Limb (tissue), 2 donors: Measurements from ENCODE around the gene HSPA12A.

Experiments used
- DNase-seq, 2 donors: peaks; one replicate each; pipeline ENCODE4 v3.0.0-alpha.2; 2016; ENCODE audit errors: extremely low spot score in 2 of 2

HSPA12A gene

DNA sequence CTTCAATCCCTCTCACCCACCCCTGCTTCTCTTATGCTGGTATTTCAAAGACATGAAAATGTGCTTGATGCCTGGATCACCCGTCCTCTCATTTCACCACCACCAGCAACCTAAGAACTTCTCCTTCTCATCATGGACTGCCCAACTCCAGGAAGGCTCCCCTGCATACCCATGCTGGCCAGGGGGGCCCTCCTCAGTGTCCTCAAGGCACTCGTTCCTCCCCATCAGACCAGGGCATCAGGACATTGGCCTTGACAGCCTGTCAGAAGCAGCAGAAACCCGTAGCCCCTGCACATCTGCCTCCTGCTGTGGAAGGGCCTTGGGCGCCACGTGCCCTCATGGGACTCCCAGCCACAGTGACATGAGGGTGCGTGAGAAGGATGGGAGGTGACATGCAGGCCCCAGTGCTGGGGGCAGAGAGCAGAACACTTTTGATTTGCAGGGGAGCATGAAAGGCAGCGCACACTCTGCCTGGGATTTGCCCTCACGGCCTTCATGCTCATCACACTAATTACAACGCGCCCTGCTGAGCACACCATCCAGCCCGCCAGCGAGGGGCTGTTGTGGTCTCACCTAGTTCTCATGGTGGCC, 1.9 kb upstream of the HSPA12A start:
- no peak for DNase-seq

GRCh38 chr10:116743266-116744064, 1.1 kb upstream of the HSPA12A start:
- no peak for DNase-seq

GRCh38 chr10:116741391-116742351, 695 bp downstream of the HSPA12A start:
- peak in 1 of 2 donors; percentile 57 for DNase-seq

DNA sequence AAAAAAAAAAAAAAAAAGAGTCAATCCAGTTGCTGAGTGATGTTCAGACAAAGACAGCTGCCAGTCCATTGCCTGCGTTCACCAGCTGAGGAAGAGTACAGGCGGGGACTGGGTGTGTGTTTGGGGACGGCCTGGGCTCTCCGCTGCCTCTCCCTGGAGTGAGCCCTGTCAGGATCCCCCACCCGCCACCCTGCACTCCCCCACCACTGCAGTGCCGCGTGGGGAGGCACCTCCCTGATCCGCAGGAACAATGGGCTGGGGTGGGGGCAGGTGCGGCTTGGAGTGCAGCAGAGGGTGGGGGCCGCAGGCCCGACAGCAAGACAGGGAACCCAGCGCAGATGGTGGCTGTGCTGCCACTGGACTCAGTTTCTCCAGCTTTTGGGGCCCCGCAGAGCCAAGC, 1.4 kb downstream of the HSPA12A start:
- no peak for DNase-seq

DNA sequence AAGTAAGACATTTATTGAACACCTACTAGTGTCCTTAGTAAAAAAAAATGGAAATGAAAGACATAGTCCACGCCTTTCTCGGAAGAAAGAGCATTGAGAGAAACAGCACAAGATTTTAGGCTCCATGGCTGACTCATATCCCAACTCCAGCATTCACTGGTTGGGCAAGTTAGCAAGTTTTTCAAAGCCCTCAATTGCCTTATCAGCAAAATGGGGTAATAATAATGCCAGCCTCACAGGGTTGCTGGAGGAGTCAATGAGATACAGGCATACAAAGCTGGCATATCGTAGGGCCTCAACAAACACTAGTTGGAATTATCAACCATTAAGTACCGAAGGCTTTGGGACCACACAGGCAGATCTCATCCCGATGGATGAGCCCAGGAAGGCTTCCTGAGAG, 4.0 kb downstream of the HSPA12A start:
- DNase-seq: no peak

DNA sequence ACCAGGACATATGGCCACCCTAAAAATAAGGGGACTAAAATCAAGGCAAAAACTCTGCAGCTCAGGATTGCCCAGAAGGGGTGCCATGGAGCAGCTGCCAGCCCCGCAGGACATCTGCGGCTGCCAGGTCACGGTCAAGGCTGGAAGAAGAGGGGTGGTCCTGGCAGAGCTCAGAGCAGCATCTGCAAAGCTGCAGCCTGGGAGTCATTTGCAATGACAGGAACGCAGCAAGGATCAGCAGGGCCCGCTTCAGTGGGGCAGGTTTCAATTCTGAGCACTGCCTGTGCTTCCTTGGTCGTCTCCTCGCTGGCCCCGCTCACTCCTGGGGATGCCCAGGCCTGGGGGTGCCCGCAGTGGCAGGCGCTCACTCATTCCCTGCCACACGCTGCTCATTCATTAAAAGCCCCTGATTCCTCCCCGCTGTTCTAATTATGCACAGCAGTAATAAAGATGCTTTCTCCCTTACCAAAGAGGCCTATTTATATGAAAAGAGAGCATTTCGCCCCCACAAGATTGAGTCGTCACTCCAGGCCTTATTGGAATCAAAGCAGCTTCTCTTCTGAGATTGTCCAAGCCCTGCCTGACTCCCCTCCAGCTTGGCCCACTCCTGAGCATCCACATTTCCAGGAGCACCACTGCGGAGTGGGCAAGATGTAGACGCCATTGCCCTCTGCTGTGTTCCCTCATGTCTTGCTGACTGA, 4.6 kb downstream of the HSPA12A start:
- no peak for DNase-seq

- no peak for DNase-seq
Measured at GRCh38 chr10:116733566-116733965, 8.8 kb downstream of the HSPA12A start.

GRCh38 chr10:116732573-116732972, 9.8 kb downstream of the HSPA12A start:
- DNase-seq: no peak

- DNase-seq: no peak
Measured at GRCh38 chr10:116730464-116731260, 11.7 kb downstream of the HSPA12A start.

- DNase-seq: no peak
Measured at GRCh38 chr10:116729243-116729642, 13.1 kb downstream of the HSPA12A start.

DNA sequence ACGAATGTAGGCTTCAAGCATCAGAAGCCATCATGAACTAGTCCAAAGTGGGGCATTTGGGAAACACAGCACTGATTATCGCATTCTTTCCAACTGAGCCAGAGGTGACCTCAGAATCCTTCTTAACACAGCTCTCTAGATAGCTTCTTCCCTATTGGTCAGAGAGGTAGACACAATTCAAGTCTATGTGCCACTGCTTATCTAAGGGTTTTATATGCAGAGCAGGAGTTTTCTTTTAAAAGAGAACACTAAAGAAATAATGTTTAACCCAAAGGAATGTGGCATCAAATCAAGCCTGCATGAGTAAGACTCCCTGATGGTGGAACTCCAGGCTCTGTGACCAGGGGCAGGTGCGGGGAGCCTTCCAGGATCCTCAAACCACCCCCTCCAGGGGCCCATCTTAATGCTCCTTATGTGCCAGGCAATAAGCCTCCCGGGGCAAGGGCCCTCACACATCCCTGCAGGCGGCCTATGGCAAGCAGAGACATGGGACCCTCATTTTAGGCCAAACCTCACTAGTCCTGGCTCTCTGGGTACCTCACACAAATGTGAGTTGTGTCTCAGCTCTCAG, 13.8 kb downstream of the HSPA12A start:
- DNase-seq: no peak

- DNase-seq: no peak
Measured at GRCh38 chr10:116723428-116724281, 18.7 kb downstream of the HSPA12A start.

DNA sequence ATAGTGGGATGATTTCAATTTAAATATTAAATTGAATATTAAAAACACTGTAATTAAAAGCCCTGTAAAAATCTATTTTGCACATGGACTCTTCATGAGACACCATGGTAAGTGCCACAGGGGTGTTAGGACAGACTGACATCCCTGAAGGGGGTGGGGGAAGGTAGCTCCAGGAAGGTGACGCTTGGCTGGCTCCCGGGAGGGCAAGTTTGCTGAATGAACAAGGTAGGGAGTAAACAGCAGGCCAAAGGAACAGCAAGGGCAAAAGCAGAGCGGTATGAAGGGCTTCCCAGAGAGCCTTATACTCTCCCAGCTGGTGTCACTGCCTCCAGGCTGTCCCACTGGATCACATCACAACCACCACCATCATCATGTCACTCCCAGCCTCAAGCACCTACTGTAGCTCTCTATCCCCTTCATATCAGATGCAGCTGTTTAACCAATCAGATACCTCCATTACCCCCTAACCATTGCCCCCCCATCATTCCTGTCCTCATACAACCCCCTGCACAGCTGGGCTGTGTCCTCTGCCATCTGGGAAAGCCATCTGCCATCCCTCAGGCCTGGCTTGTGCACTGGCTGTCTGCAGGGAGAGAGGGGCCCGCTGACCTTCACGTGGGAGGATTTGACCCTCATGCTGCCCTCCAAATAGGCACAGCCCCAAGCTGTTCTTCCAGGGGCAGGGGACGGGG, 19.5 kb downstream of the HSPA12A start:
- no peak for DNase-seq

DNA sequence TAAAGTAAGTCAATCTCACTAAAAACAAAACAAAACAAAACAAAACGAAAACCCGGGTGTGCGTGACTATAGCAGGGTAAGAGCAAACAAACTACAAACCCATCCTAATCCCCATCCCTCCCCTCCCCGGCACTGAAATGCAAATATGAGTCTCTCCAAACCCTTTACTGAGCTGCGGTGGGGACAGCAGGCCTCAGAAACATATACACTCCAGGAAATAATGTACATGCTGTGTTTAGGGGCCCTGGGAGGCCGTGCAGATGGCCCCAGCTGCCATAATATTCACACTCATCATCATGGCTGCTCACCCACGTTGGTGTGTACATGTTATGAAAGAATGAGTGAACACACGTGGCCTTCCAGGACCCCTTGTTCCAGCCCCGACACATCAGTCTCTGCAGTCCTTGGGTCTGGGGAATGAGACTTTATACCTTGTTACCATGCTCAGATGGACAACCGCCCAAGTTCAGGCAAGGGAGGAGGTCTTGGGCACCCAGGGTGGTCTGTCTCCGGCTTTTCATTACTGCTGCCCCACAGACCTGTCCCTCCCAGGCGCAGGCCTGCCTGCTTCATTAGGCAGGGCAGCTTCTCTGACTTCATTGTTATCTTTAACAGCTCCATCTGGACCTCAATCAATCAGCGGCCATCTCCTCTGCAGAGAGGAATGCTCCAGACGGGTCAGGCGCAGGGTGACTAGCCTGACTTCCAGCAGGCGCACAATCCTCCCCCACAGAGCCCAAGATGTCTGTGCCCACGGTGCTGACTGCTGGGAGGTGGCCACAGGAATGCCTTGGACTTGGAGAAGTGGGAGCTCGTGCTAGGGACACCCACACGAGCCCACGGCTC, 20.6 kb downstream of the HSPA12A start:
- DNase-seq: no peak

DNA sequence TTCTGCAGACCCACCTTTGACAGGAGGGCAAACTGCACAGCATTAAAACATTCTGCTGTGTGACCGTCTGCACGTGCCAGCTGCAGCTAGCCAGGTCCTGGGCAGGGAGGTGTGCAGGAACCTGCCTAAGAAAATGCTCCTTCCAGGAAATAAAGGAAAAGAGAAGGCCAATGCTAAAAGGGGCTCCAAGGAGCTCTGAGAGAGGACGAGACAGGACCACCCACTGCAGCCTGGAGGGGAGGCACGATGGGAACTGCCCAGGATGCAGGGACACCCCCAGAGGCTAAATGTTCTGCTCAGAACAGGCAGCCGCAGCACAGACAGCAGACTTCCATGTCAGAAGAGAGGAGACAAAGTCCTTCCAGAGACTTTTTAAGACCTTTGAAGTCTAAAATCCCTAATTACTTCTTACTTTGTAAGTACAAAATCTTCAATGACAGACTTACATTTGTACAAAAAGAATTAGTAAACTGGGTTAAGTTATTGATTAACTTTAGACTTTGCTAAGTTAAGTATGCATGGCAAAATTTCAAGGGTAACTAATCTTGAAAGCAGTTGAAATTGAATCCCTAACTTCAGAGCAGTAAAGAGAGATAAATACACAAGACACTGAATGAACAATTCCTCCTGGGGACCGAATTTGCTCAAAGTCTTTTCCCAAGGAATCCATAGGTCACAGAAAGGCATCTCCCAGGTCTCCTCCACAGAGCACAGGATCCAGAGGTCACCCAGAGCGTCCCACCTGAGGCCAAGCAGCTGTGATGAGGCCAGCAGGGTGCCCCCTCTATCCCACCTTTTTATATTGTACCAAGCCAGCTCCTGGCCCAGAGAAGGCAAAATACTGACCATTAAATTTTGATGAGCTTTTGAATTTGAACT, 21.5 kb downstream of the HSPA12A start:
- no peak for DNase-seq

GRCh38 chr10:116720241-116720643, 22.1 kb downstream of the HSPA12A start:
- no peak for DNase-seq

DNA sequence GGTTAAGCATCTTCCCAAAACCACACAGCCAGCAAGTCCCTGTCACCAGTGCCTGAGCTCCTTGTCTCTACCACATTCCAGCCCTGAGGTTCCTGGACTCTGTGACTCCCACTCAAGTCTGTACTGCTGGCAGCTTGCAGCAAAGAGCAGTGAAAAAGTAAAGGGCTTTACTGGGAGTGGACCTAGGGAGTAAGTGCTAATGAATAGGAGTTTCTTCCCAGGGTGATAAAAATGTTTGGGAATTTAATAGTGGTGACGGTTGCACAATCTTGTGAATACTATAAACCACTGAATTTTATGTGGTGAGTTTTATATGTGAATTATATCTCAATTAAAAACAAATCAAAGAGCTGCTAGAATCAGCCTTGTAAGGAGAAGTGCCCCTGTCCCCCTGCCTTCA, 22.6 kb downstream of the HSPA12A start:
- DNase-seq: no peak
